Measurements from ENCODE around the gene MS4A14.

The MS4A14 gene

DNA sequence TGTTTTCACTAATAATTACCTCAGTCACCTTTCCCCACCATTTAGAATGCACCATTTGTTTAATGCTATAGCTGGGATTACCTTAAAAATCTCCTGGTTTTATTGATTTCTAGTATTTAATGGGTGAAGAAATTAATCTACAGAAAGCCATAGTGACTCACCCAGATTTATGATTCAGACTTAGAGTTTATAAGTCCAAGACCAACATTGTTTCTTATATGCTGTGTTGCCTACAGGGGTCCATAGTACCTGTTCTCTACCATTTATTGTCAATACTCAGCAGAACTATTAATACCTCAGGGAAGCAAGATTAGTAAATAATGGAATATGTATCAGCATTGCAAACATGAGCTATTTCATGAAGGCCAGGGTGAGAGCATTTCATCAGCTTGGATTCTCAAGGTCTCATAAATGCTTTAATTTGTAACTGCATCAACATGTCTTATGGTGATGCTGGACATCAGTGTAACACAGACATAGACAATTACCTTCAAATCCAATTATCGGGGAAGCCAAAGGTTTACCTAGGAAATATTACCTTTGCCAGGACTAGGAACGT, 25.9 kb upstream of the MS4A14 start:
- no peaks in the 10 kb centered on the region for H3K9me3 ChIP-seq (ENCODE audit: insufficient read depth, low read depth, low read length)
- no peak overlapping the region for H3K27ac ChIP-seq (ENCODE audit: low read length)
- H3K27me3 ChIP-seq (ENCODE audit: insufficient read depth, low read length), result no peaks in the 10 kb centered on the region
- no peaks in the 10 kb centered on the region; the same call in 1 of the 2 replicates for H3K4me1 ChIP-seq (ENCODE audit: insufficient read depth, low read length)
- no peaks in the 10 kb centered on the region for H3K36me3 ChIP-seq (ENCODE audit: insufficient read depth, low read depth, low read length)
- H3K4me3 ChIP-seq (ENCODE audit: low read length), result no peak overlapping the region
- no peak overlapping the region for H3K9ac ChIP-seq (ENCODE audit: low read depth, low read length)

- Histone ChIP-seq H3K9ac (ENCODE audit: low read depth, low read length) (no peak overlapping the region), H3K9me3 (ENCODE audit: insufficient read depth, low read depth, low read length) (no peaks in the 10 kb centered on the region), H3K4me3 (ENCODE audit: low read length) (no peak overlapping the region), H3K27ac (ENCODE audit: low read length) (no peak overlapping the region), H3K4me1 (ENCODE audit: insufficient read depth, low read length) (no peaks in the 10 kb centered on the region; the same call in 1 of the 2 replicates), H3K36me3 (ENCODE audit: insufficient read depth, low read depth, low read length) (no peaks in the 10 kb centered on the region), H3K27me3 (ENCODE audit: insufficient read depth, low read length) (no peaks in the 10 kb centered on the region)
Measured at GRCh38 chr11:60370811-60371298, 25.4 kb upstream of the MS4A14 start.

- H3K9ac ChIP-seq (ENCODE audit: low read depth, low read length), result no peak overlapping the region
- no peaks in the 10 kb centered on the region for H3K36me3 ChIP-seq (ENCODE audit: insufficient read depth, low read depth, low read length)
- no peaks in the 10 kb centered on the region; the same call in 1 of the 2 replicates for H3K4me1 ChIP-seq (ENCODE audit: insufficient read depth, low read length)
- no peaks in the 10 kb centered on the region for H3K9me3 ChIP-seq (ENCODE audit: insufficient read depth, low read depth, low read length)
- no peak overlapping the region for H3K4me3 ChIP-seq (ENCODE audit: low read length)
- H3K27ac ChIP-seq (ENCODE audit: low read length), result no peak overlapping the region
- no peaks in the 10 kb centered on the region for H3K27me3 ChIP-seq (ENCODE audit: insufficient read depth, low read length)
Measured at GRCh38 chr11:60371386-60371785, 24.9 kb upstream of the MS4A14 start.

GRCh38 chr11:60371854-60372253, 24.4 kb upstream of the MS4A14 start:
- H3K4me3 ChIP-seq (ENCODE audit: low read length), result no peak overlapping the region
- H3K4me1 ChIP-seq (ENCODE audit: insufficient read depth, low read length), result no peaks in the 10 kb centered on the region; the same call in 1 of the 2 replicates
- H3K27ac ChIP-seq (ENCODE audit: low read length), result no peak overlapping the region
- H3K9me3 ChIP-seq (ENCODE audit: insufficient read depth, low read depth, low read length), result no peaks in the 10 kb centered on the region
- H3K36me3 ChIP-seq (ENCODE audit: insufficient read depth, low read depth, low read length), result no peaks in the 10 kb centered on the region
- H3K9ac ChIP-seq (ENCODE audit: low read depth, low read length), result no peak overlapping the region
- no peaks in the 10 kb centered on the region for H3K27me3 ChIP-seq (ENCODE audit: insufficient read depth, low read length)

GRCh38 chr11:60372767-60373166, 23.5 kb upstream of the MS4A14 start:
- Histone ChIP-seq H3K4me3 (ENCODE audit: low read length) (no peak overlapping the region), H3K27me3 (ENCODE audit: insufficient read depth, low read length) (no peaks in the 10 kb centered on the region), H3K9ac (ENCODE audit: low read depth, low read length) (no peak overlapping the region), H3K4me1 (ENCODE audit: insufficient read depth, low read length) (no peaks in the 10 kb centered on the region; the same call in 1 of the 2 replicates), H3K36me3 (ENCODE audit: insufficient read depth, low read depth, low read length) (no peaks in the 10 kb centered on the region), H3K27ac (ENCODE audit: low read length) (no peak overlapping the region), H3K9me3 (ENCODE audit: insufficient read depth, low read depth, low read length) (no peaks in the 10 kb centered on the region)

GRCh38 chr11:60375316-60375715, 20.9 kb upstream of the MS4A14 start:
- no peaks in the 10 kb centered on the region for H3K36me3 ChIP-seq (ENCODE audit: insufficient read depth, low read depth, low read length)
- H3K4me1 ChIP-seq (ENCODE audit: insufficient read depth, low read length), result no peaks in the 10 kb centered on the region
- H3K27ac ChIP-seq (ENCODE audit: low read length), result no peak overlapping the region
- no peaks in the 10 kb centered on the region for H3K27me3 ChIP-seq (ENCODE audit: insufficient read depth, low read length)
- no peak overlapping the region for H3K4me3 ChIP-seq (ENCODE audit: low read length)
- no peak overlapping the region for H3K9ac ChIP-seq (ENCODE audit: low read depth, low read length)
- H3K9me3 ChIP-seq (ENCODE audit: insufficient read depth, low read depth, low read length), result no peaks in the 10 kb centered on the region

DNA sequence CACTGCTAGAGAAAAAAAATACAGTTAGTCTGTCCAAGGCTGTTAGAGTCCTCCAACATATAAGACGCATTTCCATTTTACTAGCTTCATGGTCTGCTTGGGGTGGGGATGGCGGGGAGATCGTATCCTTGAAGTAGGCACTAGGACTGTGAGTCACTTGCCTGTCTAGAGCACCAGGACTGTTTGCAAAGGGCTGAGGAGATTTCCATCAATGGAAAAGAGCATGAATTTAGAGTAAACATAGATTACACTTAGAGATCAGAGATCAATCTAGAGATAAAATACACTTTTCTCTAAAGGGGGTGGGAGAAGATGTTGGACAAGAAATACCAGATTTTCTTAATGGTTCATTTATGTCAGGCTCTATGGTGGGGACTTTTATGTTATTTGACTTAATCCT, 19.7 kb upstream of the MS4A14 start:
- H3K27ac ChIP-seq (ENCODE audit: low read length), result no peak overlapping the region
- no peaks in the 10 kb centered on the region for H3K36me3 ChIP-seq (ENCODE audit: insufficient read depth, low read depth, low read length)
- H3K9me3 ChIP-seq (ENCODE audit: insufficient read depth, low read depth, low read length), result no peaks in the 10 kb centered on the region
- H3K4me3 ChIP-seq (ENCODE audit: low read length), result no peak overlapping the region
- no peaks in the 10 kb centered on the region for H3K27me3 ChIP-seq (ENCODE audit: insufficient read depth, low read length)
- H3K9ac ChIP-seq (ENCODE audit: low read depth, low read length), result no peak overlapping the region
- no peaks in the 10 kb centered on the region for H3K4me1 ChIP-seq (ENCODE audit: insufficient read depth, low read length)

GRCh38 chr11:60377401-60378136, 18.7 kb upstream of the MS4A14 start:
- H3K36me3 ChIP-seq (ENCODE audit: insufficient read depth, low read depth, low read length), result no peaks in the 10 kb centered on the region
- no peak overlapping the region for H3K27ac ChIP-seq (ENCODE audit: low read length)
- H3K27me3 ChIP-seq (ENCODE audit: insufficient read depth, low read length), result no peaks in the 10 kb centered on the region
- H3K4me3 ChIP-seq (ENCODE audit: low read length), result no peak overlapping the region
- no peaks in the 10 kb centered on the region for H3K9me3 ChIP-seq (ENCODE audit: insufficient read depth, low read depth, low read length)
- no peaks in the 10 kb centered on the region for H3K4me1 ChIP-seq (ENCODE audit: insufficient read depth, low read length)
- no peak overlapping the region for H3K9ac ChIP-seq (ENCODE audit: low read depth, low read length)

DNA sequence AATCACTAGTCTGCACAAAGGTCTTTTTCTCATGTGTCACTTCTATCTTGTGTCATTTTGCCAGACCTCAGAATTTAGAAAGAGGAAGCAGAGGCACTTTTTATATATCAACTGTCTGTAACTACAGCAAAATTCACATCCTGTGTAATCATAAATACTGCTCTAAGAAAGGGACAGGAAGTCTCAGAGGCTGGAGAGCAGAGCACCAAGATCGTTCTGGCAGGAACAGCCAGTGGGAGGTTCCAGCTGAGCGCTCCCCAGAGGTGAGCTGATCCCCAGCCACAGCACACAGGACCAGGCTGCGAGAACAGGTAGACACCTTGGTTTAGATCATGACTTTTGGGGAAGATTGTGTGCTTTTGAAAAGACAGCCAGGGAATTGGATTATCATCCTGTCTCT, 17.9 kb upstream of the MS4A14 start, which contains the start of gene MS4A7:
Gene MS4A7, plus strand, starts transcription at position 179 of the 400 bp plus-strand sequence. CDS start 4,610 bp downstream, outside the sequence.
- Histone ChIP-seq H3K9ac (ENCODE audit: low read depth, low read length) (no peak within 1 kb of the TSS), H3K9me3 (ENCODE audit: insufficient read depth, low read depth, low read length) (no peaks in the 10 kb centered on the region), H3K27ac (ENCODE audit: low read length) (no peak within 1 kb of the TSS), H3K36me3 (ENCODE audit: insufficient read depth, low read depth, low read length) (no peaks in the 10 kb centered on the region), H3K4me3 (ENCODE audit: low read length) (no peak within 1 kb of the TSS), H3K27me3 (ENCODE audit: insufficient read depth, low read length) (no peaks in the 10 kb centered on the region), H3K4me1 (ENCODE audit: insufficient read depth, low read length) (no peaks in the 10 kb centered on the region)

- no peak overlapping the region for H3K27ac ChIP-seq (ENCODE audit: low read length)
- H3K4me1 ChIP-seq (ENCODE audit: insufficient read depth, low read length), result no peaks in the 10 kb centered on the region
- no peaks in the 10 kb centered on the region for H3K27me3 ChIP-seq (ENCODE audit: insufficient read depth, low read length)
- no peak overlapping the region for H3K4me3 ChIP-seq (ENCODE audit: low read length)
- no peak overlapping the region for H3K9ac ChIP-seq (ENCODE audit: low read depth, low read length)
- no peaks in the 10 kb centered on the region for H3K36me3 ChIP-seq (ENCODE audit: insufficient read depth, low read depth, low read length)
- no peaks in the 10 kb centered on the region for H3K9me3 ChIP-seq (ENCODE audit: insufficient read depth, low read depth, low read length)
Measured at GRCh38 chr11:60389279-60389910, 6.9 kb upstream of the MS4A14 start.

- Histone ChIP-seq H3K4me3 (ENCODE audit: low read length) (no peak overlapping the region), H3K36me3 (ENCODE audit: insufficient read depth, low read depth, low read length) (no peaks in the 10 kb centered on the region), H3K9ac (ENCODE audit: low read depth, low read length) (no peak overlapping the region), H3K9me3 (ENCODE audit: insufficient read depth, low read depth, low read length) (no peaks in the 10 kb centered on the region), H3K27me3 (ENCODE audit: insufficient read depth, low read length) (no peaks in the 10 kb centered on the region), H3K27ac (ENCODE audit: low read length) (no peak overlapping the region), H3K4me1 (ENCODE audit: insufficient read depth, low read length) (no peaks in the 10 kb centered on the region)
Measured at GRCh38 chr11:60390419-60390818, 5.8 kb upstream of the MS4A14 start.

- Histone ChIP-seq H3K36me3 (ENCODE audit: insufficient read depth, low read depth, low read length) (no peaks in the 10 kb centered on the region), H3K27me3 (ENCODE audit: insufficient read depth, low read length) (no peaks in the 10 kb centered on the region), H3K4me1 (ENCODE audit: insufficient read depth, low read length) (peaks cover 4% of the 10 kb centered on the region), H3K27ac (ENCODE audit: low read length) (no peak overlapping the region), H3K9ac (ENCODE audit: low read depth, low read length) (no peak overlapping the region), H3K4me3 (ENCODE audit: low read length) (no peak overlapping the region), H3K9me3 (ENCODE audit: insufficient read depth, low read depth, low read length) (no peaks in the 10 kb centered on the region)
Measured at GRCh38 chr11:60392361-60392760, 3.9 kb upstream of the MS4A14 start.
